Measurements from ENCODE around the gene PAPOLB. TPM values are rescaled to one million over a fixed set of nuclear protein-coding genes. Genes with fewer than 3 reads are reported as not detected.

The PAPOLB gene
- total RNA-seq, 1 donor from 2014 or later, result 0.07 TPM

DNA sequence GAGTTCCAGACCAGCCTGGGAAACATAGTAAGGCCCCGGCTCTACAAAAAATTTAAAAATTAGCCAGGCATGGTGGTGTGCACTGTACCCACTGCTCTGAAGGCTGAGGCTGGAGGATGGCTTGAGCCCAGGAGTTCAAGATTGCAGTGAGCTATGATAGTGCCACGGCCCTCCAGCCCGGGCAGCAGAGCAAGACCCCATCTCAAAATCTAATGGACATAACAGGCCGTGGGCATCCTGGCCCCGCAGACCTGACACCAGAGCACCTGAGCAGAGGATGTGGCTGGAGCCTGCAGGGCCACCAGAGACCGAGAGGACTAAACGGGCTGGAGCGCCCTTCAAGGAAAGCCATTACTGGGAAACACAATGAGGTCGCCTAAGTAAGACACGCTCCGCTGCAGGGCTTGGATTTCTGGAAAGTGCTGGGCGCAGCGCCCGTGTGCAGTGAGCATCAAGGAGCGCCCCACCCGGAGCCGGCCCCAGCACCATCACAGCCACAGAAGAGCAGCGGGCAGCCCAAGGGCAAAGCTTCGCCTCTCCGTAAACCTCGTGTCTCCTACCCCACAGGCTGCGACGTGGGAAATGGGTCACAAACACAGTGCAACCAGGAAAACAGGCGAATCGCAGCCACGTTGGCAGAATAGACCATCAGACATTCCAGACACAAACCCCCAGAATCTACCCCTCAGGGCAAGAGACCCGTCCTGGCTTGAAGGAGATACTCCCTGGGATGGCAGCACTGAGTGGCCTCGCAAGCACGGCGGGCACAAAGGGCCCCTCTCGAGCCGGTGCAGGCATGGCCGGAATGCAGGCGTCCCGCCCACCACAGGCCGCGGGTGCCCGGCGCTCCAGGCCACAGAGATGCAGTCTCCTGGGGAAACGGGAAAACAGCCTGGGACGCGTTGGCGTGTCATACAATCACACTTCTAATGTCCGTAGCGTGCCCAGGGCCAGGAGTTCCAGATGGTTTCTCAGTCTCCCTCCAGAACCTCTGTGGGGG lies 16.8 kb upstream of the PAPOLB start:
- CTCF ChIA-PET, result no interaction called here
- Mint-ChIP-seq H3K4me3 (no peak overlapping the region), H3K27ac (no peak overlapping the region), H3K4me1 (peaks cover 10% of the 10 kb centered on the region), H3K36me3 (ENCODE audit: low read depth) (no peaks in the 10 kb centered on the region), H3K27me3 (peaks cover 17% of the 10 kb centered on the region), H3K9me3 (no peaks in the 10 kb centered on the region)
- DNase-seq (no peak), ATAC-seq (ENCODE audit: low read depth) (no peak)
- TF ChIP-seq CTCF (IDR thresholded peaks at IDR 0.05), result no peak
- intact Hi-C loops (cut with micrococcal nuclease), result no loop called here
- POLR2A ChIA-PET, result no interaction called here

- H3K4me1 Mint-ChIP-seq, result no peaks in the 10 kb centered on the region
- ChIA-PET CTCF (no interaction called here), POLR2A (no interaction called here)
- TF ChIP-seq CTCF (IDR thresholded peaks at IDR 0.05), result no peak
- no peak for DNase-seq
- intact Hi-C loops (cut with micrococcal nuclease), result no loop called here
- no peaks in the 10 kb centered on the region for H3K36me3 Mint-ChIP-seq (ENCODE audit: low read depth)
- no peak for ATAC-seq (ENCODE audit: low read depth)
- H3K4me3 Mint-ChIP-seq, result no peak overlapping the region
- peaks cover 11% of the 10 kb centered on the region for H3K27me3 Mint-ChIP-seq
- H3K9me3 Mint-ChIP-seq, result no peaks in the 10 kb centered on the region
- no peak overlapping the region for H3K27ac Mint-ChIP-seq
Observed at GRCh38 chr7:4876586-4876985, 14.8 kb upstream of the PAPOLB start.

- Mint-ChIP-seq H3K36me3 (ENCODE audit: low read depth) (no peaks in the 10 kb centered on the region), H3K27ac (no peak overlapping the region), H3K9me3 (no peaks in the 10 kb centered on the region), H3K4me1 (no peaks in the 10 kb centered on the region), H3K4me3 (no peak overlapping the region), H3K27me3 (peaks cover 14% of the 10 kb centered on the region)
- ChIA-PET CTCF (no interaction called here), POLR2A (no interaction called here)
- DNase-seq (no peak), ATAC-seq (ENCODE audit: low read depth) (no peak)
- TF ChIP-seq CTCF (IDR thresholded peaks at IDR 0.05), result no peak
- intact Hi-C loops (cut with micrococcal nuclease), result no loop called here
Observed at GRCh38 chr7:4875391-4875790, 13.6 kb upstream of the PAPOLB start.

GRCh38 chr7:4873071-4873944 lies 11.5 kb upstream of the PAPOLB start:
- ATAC-seq (ENCODE audit: low read depth), result no peak
- H3K27me3 Mint-ChIP-seq, result peaks cover 17% of the 10 kb centered on the region
- no peaks in the 10 kb centered on the region for H3K36me3 Mint-ChIP-seq (ENCODE audit: low read depth)
- intact Hi-C loops (cut with micrococcal nuclease), result no loop called here
- no peak overlapping the region for H3K4me3 Mint-ChIP-seq
- no peak for TF ChIP-seq CTCF (IDR thresholded peaks at IDR 0.05)
- ChIA-PET POLR2A (no interaction called here), CTCF (no interaction called here)
- H3K9me3 Mint-ChIP-seq, result no peaks in the 10 kb centered on the region
- H3K27ac Mint-ChIP-seq, result no peak overlapping the region
- H3K4me1 Mint-ChIP-seq, result no peaks in the 10 kb centered on the region
- DNase-seq, result no peak

All from activated B cell treated with CpG ODN at 0.5 μM for 24 hours (primary cell).